Stimulated activated CD4-positive, alpha-beta T cell treated with anti-CD3 and anti-CD28 coated beads, Interleukin-15, amount 100 ng/mL, for 24 hours (primary cell): Measurements from ENCODE around the gene SLC16A8.
"Not testable (repeated sequence)": the region's sequence is repeated elsewhere in the genome, so short reads cannot be mapped to it uniquely, and the experiment has no call there.

Experiments used
- DNase-seq: peaks from one replicate; pipeline ENCODE4 v3.0.0-alpha.2; 2020

The SLC16A8 gene, protein sequence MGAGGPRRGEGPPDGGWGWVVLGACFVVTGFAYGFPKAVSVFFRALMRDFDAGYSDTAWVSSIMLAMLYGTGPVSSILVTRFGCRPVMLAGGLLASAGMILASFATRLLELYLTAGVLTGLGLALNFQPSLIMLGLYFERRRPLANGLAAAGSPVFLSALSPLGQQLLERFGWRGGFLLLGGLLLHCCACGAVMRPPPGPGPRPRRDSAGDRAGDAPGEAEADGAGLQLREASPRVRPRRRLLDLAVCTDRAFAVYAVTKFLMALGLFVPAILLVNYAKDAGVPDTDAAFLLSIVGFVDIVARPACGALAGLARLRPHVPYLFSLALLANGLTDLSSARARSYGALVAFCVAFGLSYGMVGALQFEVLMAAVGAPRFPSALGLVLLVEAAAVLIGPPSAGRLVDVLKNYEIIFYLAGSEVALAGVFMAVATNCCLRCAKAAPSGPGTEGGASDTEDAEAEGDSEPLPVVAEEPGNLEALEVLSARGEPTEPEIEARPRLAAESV

DNA sequence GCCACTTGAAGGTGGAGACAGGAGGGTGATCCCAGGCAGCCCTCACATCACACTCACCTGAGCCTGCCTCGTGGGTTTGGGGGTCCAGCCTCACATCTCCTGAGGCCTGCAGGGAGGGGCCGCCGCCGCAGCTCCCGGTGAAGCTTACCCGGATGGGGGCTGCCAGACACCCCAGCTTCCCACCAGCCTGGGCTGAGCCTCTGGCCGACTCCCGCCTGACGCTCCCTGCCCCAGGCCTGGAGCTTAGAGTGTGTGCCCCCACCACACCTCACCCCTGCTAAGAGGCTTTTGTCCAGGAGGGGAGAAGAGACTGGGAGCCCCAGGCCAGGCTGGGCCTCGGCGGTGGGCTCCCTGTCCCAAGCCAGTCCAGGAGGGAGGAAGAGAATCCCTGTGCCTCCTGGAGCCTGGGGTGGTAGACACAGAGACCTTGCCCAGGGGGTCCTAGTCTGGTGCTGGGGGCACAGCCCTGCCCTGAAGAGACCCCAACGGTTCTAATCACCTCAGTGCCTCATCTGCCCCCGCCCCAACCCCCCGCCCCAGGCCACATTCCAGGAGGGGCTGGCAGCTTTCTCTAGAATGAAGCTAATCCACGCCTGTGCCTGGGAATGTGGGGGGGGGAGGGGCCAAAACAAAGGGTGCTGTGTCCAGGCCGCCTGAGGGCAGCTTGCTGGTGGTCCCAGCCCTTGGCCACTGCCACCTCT is at the start of gene SLC16A8:
Gene SLC16A8 (minus strand): TSS at position 254 of the 701 bp plus-strand sequence. CDS start 1,311 bp downstream, outside the sequence.
- no peak for DNase-seq

DNA sequence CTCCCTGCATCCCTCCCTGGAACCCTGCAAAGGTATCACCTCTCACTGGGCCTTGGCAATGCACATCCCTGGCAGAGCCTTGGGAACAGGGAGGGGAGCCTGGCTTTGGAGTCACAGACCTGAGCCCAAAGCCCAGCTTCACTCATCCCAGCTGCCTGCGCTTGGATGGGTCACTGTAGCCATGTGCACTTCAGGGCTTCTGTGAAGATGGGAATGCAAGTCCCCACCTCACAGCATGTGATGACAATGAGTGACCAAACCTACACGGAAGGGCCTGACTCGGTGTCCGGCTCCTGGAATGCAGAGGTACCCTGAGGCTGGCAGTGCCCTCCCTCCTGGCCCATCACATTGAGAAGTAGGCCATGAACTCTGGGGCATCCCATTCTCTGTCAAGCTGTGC is 49.3 kb upstream of the SLC16A8 start:
- no peak for DNase-seq

DNA sequence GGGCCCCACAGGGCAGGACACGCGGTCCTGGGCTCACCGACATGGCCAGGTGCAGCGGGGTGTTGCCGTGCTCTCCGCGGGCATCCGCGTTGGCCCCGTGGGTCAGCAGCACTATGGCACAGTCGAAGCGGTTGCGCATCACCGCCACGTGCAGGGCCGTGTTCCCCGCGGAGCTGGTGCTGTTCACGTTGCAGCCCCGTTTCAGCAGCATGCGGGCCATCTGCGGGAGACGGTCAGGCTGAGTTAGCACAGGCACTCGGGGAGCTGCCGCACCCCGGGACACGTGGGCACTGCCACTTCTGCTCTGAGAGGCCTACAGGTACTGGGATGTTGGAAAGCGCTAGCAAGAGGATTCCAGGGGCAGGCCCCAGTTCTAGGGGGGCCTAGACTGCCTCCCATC is 48.8 kb upstream of the SLC16A8 start:
- DNase-seq = no peak

DNA sequence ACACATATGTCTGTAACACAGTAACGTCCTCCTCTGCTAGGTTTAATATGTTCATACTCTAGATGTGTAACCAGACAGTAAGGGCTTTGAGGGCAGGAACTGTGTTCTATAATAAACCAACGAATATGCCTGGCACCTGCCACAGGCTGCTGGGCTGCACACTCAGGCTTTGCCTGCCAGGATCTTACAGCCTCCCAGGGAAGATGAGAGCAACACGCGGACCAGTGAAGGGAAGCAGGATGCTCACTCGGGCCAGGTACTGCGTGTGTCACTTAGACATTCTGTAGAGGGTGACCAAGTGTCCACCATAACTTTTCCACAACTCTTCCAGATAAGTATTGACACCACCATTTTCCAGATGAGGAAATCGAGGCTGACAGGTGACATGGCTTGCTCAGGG is 48.2 kb upstream of the SLC16A8 start:
- DNase-seq = no peak

DNA sequence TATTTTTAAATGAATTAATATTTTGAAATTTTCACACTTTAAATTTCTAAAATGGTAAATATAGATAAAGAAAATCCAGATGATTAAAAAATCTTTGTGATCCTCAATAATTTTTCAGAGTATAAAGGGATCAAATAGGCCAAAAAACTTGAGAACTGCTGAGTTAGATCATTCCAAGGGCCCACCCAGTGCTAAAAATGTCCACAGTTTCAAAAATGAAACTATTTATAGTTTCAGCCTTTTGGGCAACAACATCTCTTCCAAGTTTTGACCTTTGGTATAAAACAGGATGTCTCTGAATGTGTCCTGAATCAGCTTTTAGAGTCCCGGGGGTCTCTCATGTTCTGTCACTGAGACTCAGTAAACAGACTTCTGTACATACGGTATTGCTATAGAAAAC is 47.4 kb upstream of the SLC16A8 start:
- no peak for DNase-seq

DNA sequence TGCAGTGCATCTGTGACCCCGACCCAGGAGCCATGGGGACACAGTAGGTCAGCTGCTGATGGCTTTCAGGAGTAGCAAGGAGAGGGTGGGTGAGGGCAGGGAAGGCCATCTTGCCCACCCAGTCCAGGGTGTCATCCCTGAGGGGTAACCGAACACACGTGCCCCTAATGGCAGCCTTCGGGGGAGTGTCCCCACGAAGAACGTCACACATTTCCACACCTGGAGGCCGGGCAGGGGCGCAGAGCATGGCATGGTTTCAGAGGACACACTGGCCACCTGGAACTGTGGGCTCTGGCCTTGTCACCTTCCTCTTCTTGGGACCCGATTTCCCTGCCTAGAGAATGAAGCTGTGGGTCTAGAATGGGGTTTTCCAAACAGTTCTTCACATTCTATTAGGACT is 45.9 kb upstream of the SLC16A8 start:
- no peak for DNase-seq

DNA sequence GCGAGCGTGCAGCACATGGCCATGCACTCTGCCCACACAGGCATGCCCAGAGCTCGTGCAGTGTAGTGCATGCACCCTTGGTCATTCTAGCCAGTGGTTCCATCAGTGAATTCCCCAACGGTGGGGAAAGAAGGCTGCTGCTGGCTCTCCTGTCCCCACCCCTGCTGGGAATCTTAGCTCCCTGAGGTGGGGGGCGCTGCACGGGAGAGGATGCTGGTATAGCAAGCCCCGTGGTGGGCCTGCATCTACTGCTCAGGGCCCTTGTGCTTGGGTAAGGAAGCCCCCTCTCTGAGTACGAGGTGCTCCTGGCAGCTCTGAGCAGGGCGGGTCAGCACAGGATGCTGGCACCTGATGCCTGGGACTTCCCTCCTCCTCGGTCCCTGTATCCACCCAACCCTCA is 45.0 kb upstream of the SLC16A8 start:
- no peak for DNase-seq

DNA sequence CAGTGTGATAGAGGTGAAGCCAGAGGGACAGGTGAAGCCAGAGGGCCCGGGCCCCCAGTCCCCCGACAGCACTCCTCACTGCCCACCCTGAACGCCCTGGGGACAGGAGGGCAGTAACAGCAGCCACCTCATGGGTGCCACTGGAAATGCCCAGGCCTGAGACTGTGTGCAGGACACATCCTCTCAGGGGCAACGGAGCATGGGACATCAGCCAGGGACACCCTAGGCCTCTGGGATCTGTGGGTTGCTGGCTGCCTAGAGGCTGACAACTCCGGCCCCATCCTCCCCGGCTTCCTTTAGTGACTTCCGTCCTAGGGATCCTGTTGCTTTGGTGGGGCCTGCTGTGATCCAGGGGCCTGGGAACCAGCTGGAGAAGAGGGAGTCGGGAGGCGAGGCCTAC is 43.9 kb upstream of the SLC16A8 start:
- no peak for DNase-seq

DNA sequence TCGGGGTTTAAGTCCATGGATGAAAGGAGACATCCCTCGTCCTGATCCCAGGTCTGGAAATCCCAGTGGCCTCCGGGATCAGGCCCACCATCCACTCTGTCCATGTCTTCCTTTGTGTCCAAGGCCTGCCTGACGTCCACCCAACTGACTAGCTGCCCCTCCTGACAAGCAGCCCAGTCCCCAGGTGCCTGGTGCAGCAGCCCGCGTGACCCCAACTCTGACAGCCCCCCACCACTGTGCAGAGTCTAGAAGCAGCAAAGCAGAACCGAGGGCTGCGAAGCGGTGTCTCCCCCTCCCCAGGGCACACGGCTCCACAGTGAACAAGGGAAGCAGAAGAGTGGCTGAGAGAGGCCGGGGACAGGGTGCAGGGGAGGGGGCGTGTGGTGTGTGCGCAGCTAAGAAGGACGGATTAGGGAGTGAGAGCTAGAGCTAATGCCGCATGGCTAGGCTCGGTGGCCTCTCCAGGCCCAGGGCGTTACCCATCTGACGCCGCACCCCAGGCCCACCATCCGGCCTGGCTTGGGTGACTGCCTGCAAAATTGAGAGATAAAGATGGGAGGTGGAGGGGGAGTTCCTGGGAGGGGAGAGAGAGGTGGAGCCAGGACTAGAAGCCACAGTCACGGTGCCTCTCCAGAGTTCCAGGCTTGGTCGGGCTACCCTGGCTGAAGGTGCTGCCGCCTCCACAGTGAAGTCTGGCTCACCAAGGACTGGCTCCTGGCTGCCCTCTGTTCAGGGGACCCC is 43.1 kb upstream of the SLC16A8 start:
- DNase-seq = no peak

DNA sequence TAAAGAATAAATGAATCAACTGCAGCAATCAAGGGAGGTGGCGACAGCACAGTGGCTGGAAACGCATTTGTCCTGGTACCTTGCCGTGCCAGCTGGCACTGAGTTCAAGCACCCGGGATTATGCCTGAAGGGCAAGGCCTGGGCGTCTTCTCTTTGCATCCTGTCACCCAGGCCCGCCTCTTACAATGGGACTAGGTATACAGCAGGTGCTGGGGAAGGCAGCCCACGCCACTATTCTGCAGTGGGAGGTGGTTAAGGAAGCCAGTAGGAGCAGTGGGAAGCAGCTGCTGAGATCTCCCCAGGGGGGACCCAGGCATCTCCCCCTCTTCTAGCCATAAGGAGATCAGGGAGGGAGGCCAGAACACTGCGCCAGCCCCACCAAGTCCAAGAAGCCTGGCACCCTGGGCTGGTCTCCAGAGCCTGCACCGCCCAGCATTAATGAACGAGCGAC is 41.8 kb upstream of the SLC16A8 start:
- no peak for DNase-seq

DNA sequence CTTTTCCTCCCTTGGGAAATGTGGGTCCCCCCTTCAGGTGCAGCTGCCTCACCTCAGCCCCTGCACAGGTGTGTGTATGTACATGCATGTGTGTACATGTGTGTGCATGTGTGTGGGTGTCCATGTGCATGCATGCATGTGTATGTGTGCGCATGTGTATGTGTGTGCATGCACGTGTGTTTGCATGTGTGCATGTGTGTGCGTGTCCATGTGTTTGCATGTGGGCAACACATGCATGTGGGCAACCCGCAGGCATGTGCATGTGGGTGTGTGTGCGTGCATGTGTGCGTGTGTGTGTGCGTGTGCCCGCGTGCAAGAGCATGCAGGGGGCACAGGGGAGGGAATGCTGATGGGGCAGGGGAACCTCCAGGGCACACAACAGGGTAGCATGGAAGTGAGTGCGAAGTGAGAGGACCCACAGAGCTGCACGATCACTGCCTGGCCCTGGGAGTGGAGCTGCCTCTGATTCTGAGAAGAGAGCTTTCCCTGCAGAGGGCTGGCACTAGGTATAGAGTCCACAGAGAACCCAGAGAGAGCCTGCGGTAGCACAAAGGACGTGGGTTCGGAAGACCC is 41.1 kb upstream of the SLC16A8 start:
- no peak for DNase-seq

DNA sequence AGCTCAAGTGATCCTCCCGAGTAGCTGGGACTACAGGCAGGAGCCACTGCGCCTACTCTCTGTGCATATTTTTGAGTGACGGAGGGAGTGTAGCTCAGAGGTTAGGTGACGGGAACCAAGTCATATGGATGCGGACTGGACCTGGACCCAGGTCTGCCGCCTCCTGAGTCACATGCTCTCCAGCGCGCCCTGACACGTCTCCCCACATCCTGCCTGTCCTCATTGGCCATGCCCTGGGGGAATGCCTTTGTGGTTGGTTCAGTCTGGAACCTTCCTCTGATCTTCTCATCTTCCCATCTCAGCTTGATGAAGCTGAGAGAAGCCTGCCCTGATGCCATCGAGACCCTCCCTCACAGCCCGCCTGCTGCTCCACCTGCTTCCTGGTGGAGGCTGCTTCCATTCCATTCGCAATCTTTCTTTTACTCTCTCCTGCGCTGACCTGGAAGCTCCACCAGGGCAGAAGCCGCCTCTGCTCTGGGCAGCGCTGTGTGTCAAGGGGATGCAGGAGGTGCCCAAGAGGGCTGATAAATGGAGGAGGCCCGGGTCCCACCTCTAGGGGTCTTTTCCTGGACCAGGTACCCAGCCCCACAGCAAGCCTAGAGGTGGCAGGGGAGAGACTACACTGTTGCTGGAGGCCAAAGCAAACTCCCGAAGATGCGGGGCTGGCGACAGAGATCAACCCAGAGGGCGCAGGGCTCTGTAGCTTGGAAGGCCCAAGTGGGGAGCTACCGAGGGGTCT is 40.4 kb upstream of the SLC16A8 start:
- DNase-seq = no peak

DNA sequence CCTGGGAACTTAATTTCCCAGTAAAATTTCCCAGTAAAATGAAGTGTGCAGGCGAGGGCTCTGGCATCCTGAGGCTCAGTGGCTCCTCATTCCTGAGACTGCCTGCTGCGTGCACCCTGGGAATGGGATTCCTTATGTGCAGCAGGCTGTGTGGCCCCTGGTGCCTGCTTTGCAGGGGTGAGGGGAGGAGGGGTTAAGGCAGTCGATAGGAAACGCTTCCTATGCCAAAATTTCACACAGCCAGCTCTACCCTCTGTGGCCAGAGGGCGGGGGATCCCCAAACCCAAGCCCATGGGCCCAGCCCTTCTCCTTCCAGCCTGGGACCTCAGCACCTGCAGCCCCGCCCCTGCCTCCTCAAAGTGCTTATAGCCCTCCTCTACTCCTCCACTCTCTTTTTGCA is 38.6 kb upstream of the SLC16A8 start:
- DNase-seq = no peak

DNA sequence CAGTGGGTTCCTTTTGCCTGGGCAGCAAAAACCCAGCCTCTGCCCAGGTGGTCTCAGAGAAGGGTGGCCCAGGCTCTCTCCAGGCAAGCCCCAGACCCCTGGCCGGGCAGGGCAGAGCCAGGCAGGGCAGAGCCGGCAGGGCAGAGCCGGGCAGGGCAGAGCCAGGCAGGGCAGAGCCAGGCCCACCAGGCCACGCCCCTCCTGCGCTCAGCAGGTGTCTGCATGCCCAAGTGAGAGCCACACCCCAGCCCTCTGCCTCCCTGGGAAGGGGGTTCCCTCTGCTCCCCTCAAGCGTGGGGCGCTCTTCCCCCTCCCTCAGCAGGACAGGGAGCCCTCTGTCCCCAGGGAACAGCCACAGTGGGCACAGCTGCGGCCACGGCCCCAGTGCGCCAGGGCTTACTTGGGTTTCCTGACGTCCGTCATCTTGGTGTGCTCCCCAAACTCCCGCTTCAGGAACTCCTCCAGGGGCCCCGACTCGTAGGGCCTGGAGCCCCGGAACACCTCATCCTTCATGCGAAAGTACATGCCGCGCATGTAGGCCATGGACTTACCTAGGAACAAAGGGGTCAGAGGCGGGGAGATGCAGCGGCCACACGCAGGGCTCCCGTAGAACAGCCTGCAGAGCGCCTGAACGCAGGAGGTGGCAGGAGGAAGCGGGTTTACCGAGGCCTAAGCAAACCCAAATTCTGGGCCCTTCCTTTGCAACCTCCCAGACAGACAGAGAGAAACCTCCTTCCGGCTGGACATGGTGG is 36.6 kb upstream of the SLC16A8 start:
- DNase-seq = no peak

DNA sequence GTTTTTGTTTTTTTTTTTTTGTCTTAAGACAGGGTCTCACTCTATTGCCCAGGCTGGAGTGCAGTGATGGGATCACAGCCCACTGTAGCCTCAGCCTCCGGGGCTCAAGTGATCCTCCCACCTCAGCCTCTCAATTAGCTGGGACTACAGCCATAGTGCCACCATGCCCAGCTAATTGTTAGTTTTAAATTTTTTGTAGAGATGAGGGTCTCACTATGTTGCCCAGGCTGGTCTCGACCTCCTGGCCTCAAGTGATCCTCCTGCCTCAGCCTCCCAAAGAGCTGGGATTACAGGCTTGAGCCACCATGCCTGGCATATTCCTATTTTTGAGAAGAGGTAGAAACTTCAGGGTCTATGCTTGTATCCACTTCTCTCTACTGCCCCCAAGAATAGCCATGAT is 34.8 kb upstream of the SLC16A8 start:
- not testable (repeated sequence) for DNase-seq

DNA sequence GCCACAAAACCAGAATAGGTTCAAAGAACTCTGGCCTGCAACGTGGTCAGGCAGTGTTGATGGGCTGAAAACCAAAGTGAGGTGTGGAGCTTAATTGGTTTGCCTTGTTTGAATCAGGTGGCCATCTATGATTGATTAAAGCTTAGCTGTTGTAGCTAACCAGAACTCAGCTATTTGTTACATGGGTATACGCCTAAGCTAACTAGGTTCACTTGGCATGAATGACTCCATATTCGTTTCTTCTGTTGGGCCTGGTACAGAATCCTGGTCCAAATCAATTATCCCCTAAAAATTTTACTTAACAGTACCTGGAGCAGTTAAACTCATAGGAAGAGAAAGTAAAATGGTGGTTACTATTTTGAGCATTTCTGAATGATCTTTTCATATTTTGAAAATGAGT is 34.2 kb upstream of the SLC16A8 start:
- DNase-seq = no peak

DNA sequence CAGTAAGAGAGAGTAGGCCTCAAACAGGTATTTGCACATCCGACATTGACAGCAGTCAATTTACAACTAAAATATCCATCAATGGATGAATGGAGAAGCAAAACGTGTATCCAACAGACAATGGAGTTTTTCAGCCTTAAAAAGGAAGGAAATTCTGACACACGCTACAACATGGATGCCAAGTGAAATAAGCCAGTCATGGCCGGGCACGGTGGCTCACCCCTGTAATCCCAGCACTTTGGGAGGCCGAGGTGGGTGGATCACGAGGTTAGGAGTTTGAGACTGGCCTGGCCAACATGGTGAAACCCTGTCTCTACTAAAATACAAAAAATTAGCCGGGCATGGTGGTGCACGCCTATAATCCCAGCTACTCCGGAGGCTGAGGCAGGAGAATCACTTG is 33.6 kb upstream of the SLC16A8 start:
- DNase-seq = not testable (repeated sequence)

DNA sequence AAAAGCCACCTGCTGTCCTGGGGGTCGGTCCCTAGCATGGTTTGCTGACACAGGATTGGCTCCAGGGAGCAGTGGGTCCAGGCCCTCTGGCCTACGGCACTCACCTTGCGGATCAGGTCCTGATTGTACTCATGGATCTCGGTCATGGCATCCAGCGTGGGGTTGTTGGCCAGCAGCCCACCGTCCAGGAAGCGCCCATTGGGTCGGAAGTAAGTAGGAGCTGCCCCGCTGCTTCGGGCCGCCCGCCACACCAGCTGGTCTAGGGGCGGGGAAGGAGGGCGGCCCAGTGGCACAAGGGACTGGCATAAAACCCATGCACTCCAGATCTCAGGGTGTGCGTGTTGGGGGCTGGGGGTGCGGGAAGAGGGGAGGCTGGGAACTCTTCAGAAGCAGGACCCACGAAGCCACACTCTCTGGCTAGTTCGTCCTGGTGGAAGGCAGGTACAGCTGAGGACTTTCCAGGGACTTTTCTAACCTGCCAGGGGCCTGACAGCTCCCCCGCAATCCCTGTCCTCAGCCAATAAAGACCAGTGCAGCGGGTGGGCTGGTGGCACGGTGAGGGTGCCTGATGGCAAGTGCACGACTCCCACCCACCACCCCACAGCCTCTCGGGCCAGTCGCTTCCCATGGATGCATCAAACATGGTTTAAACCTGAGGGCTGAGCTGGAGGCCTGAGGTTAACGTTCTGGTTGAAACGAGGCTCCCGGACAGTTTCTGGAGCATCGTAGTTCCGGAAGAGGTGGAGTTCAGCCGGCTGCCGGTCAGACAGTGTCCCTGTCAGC is 31.6 kb upstream of the SLC16A8 start:
- no peak for DNase-seq

DNA sequence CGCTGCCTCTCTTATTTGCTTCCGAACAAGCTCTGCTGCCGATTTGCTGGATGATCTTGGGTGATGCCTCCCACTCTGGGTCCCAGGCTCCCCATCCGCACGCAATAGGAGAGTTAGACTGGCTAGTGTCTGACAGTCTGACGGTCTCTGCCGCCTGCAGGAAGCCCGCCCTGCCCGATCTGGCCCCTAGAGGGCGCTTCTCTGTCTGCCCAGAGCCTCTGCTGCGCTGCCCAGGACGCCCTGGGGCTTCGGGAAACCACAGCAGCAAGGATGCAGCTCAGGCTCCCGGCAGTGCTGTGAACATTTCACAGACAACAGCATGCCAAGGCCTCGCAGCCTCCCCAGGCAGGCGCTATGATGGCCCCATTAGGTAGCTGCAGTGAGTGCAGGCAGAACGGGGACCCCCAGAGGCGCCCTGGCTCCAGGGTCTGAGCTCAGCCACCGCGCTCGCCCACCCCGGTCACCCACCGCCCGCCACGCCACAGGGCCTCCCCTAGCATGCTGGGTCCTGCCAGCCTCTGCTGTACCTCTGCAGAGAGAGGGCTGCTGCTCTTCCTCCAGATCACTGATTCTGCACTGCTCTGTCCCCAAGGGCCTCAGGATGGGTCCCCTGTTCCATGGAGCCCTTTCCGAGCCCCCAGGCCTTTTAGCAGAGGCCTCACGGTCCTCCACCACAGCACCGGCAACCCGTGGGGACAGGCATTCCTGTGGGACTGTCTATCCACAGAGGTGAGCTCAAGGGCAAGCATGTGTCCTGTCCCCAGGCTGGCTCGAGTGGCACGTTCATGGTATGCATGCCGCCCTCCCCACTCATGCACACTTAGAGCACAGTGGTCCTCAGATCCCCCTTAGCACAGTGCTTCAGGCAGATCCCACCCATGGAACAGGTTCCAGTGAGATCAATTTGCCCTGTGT is 30.8 kb upstream of the SLC16A8 start:
- peak; percentile 86 for DNase-seq

DNA sequence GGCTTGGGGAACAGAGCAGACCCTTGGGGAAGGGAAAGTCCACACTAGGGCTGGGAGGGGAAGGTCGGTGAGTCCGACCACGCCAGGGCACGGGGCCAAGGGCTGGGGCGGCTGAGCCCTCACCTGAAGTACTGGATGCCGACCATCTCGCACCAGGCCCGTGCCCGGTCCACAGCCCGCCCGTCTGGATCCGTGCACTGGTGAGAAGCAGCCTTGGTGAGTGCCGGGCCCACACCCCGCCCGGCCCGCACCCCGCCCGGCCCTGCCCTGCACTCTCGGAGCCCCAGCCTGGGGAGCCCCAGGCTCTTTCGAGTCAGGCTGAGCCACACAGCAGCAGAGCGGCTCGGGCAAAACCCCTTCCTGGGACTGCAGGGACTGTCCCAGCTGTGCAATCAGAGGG is 28.4 kb upstream of the SLC16A8 start:
- no peak for DNase-seq
